K562 (cell line): ENCODE data around the gene MGRN1. TPM values are rescaled to one million over a fixed set of nuclear protein-coding genes. Genes with fewer than 3 reads are reported as not detected.

Experiments used
- BCLAF1 ChIP-seq, 2 experiments: fragments of 450-650 bp in 1 of 2; IDR thresholded peaks; 2 replicates each; pipeline ENCODE4 v1.6.1; 2011 to 2017; ENCODE audit warnings: low read depth in 2 of 2, antibody characterized with exemption in 1 of 2, borderline replicate concordance in 1 of 2, low read length in 1 of 2, mild to moderate bottlenecking in 1 of 2, mixed read lengths in 1 of 2; ENCODE audit not compliant: control insufficient read depth in 1 of 2
- CHD1 ChIP-seq: fragments of 200-600 bp; sonication (generic); IDR thresholded peaks from one replicate; pipeline ENCODE4 v1.6.1; 2012; ENCODE audit warnings: mild to moderate bottlenecking, moderate library complexity, low read length, inconsistent platforms
- CTBP1 ChIP-seq: fragments of 450-650 bp; IDR thresholded peaks from 2 replicates; pipeline ENCODE4 v1.6.1; 2016; ENCODE audit warnings: borderline replicate concordance
- HOMEZ ChIP-seq: fragments of 250-450 bp; sonication (Bioruptor Pico); IDR thresholded peaks from 2 replicates; pipeline ENCODE4 v1.4.0; 2020; ENCODE audit warnings: mild to moderate bottlenecking, moderate library complexity
- MCM5 ChIP-seq: fragments of 450-650 bp; IDR thresholded peaks from 2 replicates; pipeline ENCODE4 v1.6.1; 2016; ENCODE audit warnings: low read depth
- MXD1 ChIP-seq: fragments of 250-450 bp; sonication (Bioruptor Pico); IDR thresholded peaks from 2 replicates; pipeline ENCODE4 v1.8.0; 2021; ENCODE audit warnings: borderline replicate concordance, mild to moderate bottlenecking, moderate library complexity; ENCODE audit not compliant: poor library complexity, severe bottlenecking
- NCOA1 ChIP-seq: fragments of 450-650 bp; IDR thresholded peaks from 2 replicates; pipeline ENCODE4 v1.6.1; 2016; ENCODE audit warnings: low read depth
- SMAD2 ChIP-seq: fragments of 150-350 bp; IDR thresholded peaks from 2 replicates; pipeline ENCODE4 v1.6.1; 2014; ENCODE audit warnings: low read depth, mild to moderate bottlenecking, low read length
- SNAPC5 ChIP-seq: fragments of 250-450 bp; sonication (Bioruptor Pico); IDR thresholded peaks from 2 replicates; pipeline ENCODE4 v1.8.0; 2021; ENCODE audit warnings: moderate library complexity, mild to moderate bottlenecking, inconsistent platforms
- SP2 ChIP-seq: IDR thresholded peaks from 2 replicates; pipeline ENCODE4 v1.6.1; 2011; ENCODE audit warnings: mild to moderate bottlenecking, low read depth, low read length, moderate library complexity; ENCODE audit not compliant: poor library complexity, severe bottlenecking; ENCODE audit errors: extremely low read depth
- TCF15 ChIP-seq: fragments of 250-450 bp; sonication (Bioruptor Pico); IDR thresholded peaks from 2 replicates; pipeline ENCODE4 v1.8.0; 2022; ENCODE audit warnings: moderate library complexity, mild to moderate bottlenecking, inconsistent platforms
- TSHZ1 ChIP-seq: fragments of 250-450 bp; sonication (Bioruptor Pico); IDR thresholded peaks from 2 replicates; pipeline ENCODE4 v1.4.0; 2020; ENCODE audit warnings: mild to moderate bottlenecking, moderate library complexity
- ZNF24 ChIP-seq: fragments of 450-650 bp; IDR thresholded peaks from 2 replicates; pipeline ENCODE4 v1.6.1; 2016
- ZNF431 ChIP-seq: sonication (generic); formaldehyde crosslinking; IDR thresholded peaks from 2 replicates; pipeline ENCODE4 v1.8.0; 2022; ENCODE audit warnings: mild to moderate bottlenecking, missing genetic modification reagents
- ZNF584 ChIP-seq: fragments of 200-800 bp; sonication (Bioruptor generic); IDR thresholded peaks from 2 replicates; pipeline ENCODE4 v1.6.1; 2016; ENCODE audit warnings: low read depth, mild to moderate bottlenecking, missing genetic modification characterization, missing compliant biosample characterization
- ZSCAN29 ChIP-seq: fragments of 450-650 bp; IDR thresholded peaks from 2 replicates; pipeline ENCODE4 v1.6.1; 2017
- polyA plus RNA-seq, 8 experiments: library from polyadenylated mRNA; depleted of rRNA in 4 of 8; stranded (reverse) in 5 of 8; unstranded in 3 of 8; fragments of >200 nt; fragmentation: Nextera tagmentation in 2 of 8; fragmentation: Illumina TruSeq in 1 of 8; extraction: Ambion mirVana in 2 of 8; extraction: Trizol in 1 of 8; gene quantifications; 2 replicates each; pipeline versions ENCODE4 v1.2.1 to v1.2.3, GENCODE V29; 2011 to 2014; ENCODE audit warnings: inconsistent platforms in 1 of 8, missing spikeins in 1 of 8
- total RNA-seq, 7 experiments: library from RNA; depleted of rRNA in 6 of 7; stranded (reverse); fragments of >200 nt in 6 of 7; fragmentation: Illumina TruSeq in 2 of 7; extraction: Trizol in 2 of 7; gene quantifications; 2 replicates each; pipeline versions ENCODE4 v1.2.1 to v1.2.3, GENCODE V29; 2011 to 2021; ENCODE audit warnings: low replicate concordance in 1 of 7

Gene MGRN1
- total and polyA plus RNA-seq, 9 of the 15 experiments (the other 6 are each of a cell fraction or from before 2014, with no cell fraction given) = 0.15 to 37.9 (median 6.0) TPM

- peak in 1 of 2 experiments; percentile 95; a peak in 2 of 4 replicates for TF ChIP-seq BCLAF1 (IDR thresholded peaks at IDR 0.05; ENCODE audit: borderline replicate concordance in 1 of 2, control insufficient read depth in 1 of 2, low read depth in 2 of 2, low read length in 1 of 2)
- no peak for TF ChIP-seq SNAPC5
- TF ChIP-seq SP2 = no peak
- 0 out of 2 replicates have a peak, but pooled peaks have one; percentile 49 for TF ChIP-seq ZNF584 (CRISPR knock-in tag)
- TF ChIP-seq ZNF431 (CRISPR knock-in tag) = no peak
- TF ChIP-seq HOMEZ (CRISPR knock-in tag) = no peak
- TF ChIP-seq SMAD2 = no peak
- peak; percentile 87 for TF ChIP-seq ZNF24
- TF ChIP-seq TCF15 (CRISPR knock-in tag) = no peak
- no peak for TF ChIP-seq MXD1 (CRISPR knock-in tag)
- TF ChIP-seq MCM5 = no peak
- TF ChIP-seq TSHZ1 = no peak
- no peak for TF ChIP-seq ZSCAN29
- no peak; the same call in 1 of the 2 replicates for TF ChIP-seq CTBP1
- TF ChIP-seq NCOA1 = no peak
- TF ChIP-seq CHD1 = no peak
These were observed at the start of gene MGRN1 (continued) for GRCh38 chr16:4624015-4624826.
